Measurements from ENCODE around the gene SOX6. TPM values are rescaled to one million over a fixed set of nuclear protein-coding genes. Genes with fewer than 3 reads are reported as not detected.

SOX6 gene
- polyA plus RNA-seq, 1 donor from 2014 or later = 2.2 TPM

- Histone ChIP-seq H3K9ac (ENCODE audit: low read length) (no peak overlapping the region), H4K20me1 (ENCODE audit: insufficient read depth) (no peaks in the 10 kb centered on the region), H3K4me2 (ENCODE audit: low read length) (no peak overlapping the region), H3K79me2 (replicated peaks; ENCODE audit: insufficient read depth, low read length) (no peaks in the 10 kb centered on the region), H2AFZ (ENCODE audit: low read depth, low read length) (no peak overlapping the region), H3F3A (ENCODE audit: insufficient read depth, low read length, poor library complexity, severe bottlenecking) (no peaks in the 10 kb centered on the region), H3K36me3 (ENCODE audit: insufficient read depth, low read length) (no peaks in the 10 kb centered on the region), H3K4me3 (ENCODE audit: low read length) (no peak overlapping the region), H3K27ac (ENCODE audit: low read length) (no peak overlapping the region), H3K9me3 (ENCODE audit: low read length) (no peaks in the 10 kb centered on the region), H3K9me2 (ENCODE audit: insufficient read depth, low read length) (no peaks in the 10 kb centered on the region), H3K27me3 (ENCODE audit: insufficient read depth, low read depth, low read length) (peaks cover 4% of the 10 kb centered on the region)
- no peak for TF ChIP-seq EZH2 (IDR thresholded peaks at IDR 0.05; ENCODE audit: borderline replicate concordance, insufficient read depth, low read length, poor library complexity, severe bottlenecking)
- no peak for TF ChIP-seq RAD21 (conservative IDR thresholded peaks at IDR 0.05)
- TF ChIP-seq SMC3 (conservative IDR thresholded peaks at IDR 0.05; ENCODE audit: poor library complexity) = no peak
- no peak for TF ChIP-seq MXI1 (conservative IDR thresholded peaks at IDR 0.05; ENCODE audit: poor library complexity, severe bottlenecking)
- no peak for TF ChIP-seq TAF1 (IDR thresholded peaks at IDR 0.05; ENCODE audit: low read depth)
- no peak for TF ChIP-seq CTCF (IDR thresholded peaks at IDR 0.05; ENCODE audit: poor library complexity, severe bottlenecking)
- TF ChIP-seq, protein P1, sequence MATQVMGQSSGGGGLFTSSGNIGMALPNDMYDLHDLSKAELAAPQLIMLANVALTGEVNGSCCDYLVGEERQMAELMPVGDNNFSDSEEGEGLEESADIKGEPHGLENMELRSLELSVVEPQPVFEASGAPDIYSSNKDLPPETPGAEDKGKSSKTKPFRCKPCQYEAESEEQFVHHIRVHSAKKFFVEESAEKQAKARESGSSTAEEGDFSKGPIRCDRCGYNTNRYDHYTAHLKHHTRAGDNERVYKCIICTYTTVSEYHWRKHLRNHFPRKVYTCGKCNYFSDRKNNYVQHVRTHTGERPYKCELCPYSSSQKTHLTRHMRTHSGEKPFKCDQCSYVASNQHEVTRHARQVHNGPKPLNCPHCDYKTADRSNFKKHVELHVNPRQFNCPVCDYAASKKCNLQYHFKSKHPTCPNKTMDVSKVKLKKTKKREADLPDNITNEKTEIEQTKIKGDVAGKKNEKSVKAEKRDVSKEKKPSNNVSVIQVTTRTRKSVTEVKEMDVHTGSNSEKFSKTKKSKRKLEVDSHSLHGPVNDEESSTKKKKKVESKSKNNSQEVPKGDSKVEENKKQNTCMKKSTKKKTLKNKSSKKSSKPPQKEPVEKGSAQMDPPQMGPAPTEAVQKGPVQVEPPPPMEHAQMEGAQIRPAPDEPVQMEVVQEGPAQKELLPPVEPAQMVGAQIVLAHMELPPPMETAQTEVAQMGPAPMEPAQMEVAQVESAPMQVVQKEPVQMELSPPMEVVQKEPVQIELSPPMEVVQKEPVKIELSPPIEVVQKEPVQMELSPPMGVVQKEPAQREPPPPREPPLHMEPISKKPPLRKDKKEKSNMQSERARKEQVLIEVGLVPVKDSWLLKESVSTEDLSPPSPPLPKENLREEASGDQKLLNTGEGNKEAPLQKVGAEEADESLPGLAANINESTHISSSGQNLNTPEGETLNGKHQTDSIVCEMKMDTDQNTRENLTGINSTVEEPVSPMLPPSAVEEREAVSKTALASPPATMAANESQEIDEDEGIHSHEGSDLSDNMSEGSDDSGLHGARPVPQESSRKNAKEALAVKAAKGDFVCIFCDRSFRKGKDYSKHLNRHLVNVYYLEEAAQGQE (IDR thresholded peaks at IDR 0.05; ENCODE audit: borderline replicate concordance) = no peak
Measured at GRCh38 chr11:16182553-16182952, 173.8 kb downstream of the SOX6 start.

DNA sequence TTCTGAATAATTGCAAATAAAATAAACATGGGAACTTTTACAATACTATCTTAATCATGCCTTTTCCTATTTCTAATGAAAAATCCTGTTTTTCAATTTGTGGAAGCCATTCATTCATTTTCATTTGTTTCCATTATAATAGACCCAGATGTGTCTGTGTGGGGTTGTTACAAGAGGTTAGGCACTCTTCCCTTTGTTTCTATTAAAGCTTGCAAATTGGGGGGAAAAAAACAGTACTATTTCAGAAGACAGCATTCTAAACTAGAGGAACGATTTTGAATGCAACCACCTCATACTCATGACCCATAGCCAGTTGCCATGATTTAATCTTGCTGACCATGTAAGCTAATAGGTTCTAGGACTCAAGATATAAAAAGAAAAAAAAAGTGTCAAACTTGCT is 175.5 kb downstream of the SOX6 start:
- no peaks in the 10 kb centered on the region for H4K20me1 ChIP-seq (ENCODE audit: insufficient read depth)
- H3K9me2 ChIP-seq (ENCODE audit: insufficient read depth, low read length) = no peaks in the 10 kb centered on the region
- H3F3A ChIP-seq (ENCODE audit: insufficient read depth, low read length, poor library complexity, severe bottlenecking) = no peaks in the 10 kb centered on the region
- no peak overlapping the region for H2AFZ ChIP-seq (ENCODE audit: low read depth, low read length)
- no peaks in the 10 kb centered on the region for H3K36me3 ChIP-seq (ENCODE audit: insufficient read depth, low read length)
- no peak overlapping the region for H3K4me2 ChIP-seq (ENCODE audit: low read length)
- no peak overlapping the region for H3K9ac ChIP-seq (ENCODE audit: low read length)
- H3K4me3 ChIP-seq (ENCODE audit: low read length) = no peak overlapping the region
- no peaks in the 10 kb centered on the region for H3K79me2 ChIP-seq (replicated peaks; ENCODE audit: insufficient read depth, low read length)
- H3K9me3 ChIP-seq (ENCODE audit: low read length) = no peaks in the 10 kb centered on the region
- no peak overlapping the region for H3K27ac ChIP-seq (ENCODE audit: low read length)
- TF ChIP-seq, protein P1 (IDR thresholded peaks at IDR 0.05; ENCODE audit: borderline replicate concordance) = no peak
- TF ChIP-seq RAD21 (conservative IDR thresholded peaks at IDR 0.05) (no peak), SMC3 (conservative IDR thresholded peaks at IDR 0.05; ENCODE audit: poor library complexity) (no peak), EZH2 (IDR thresholded peaks at IDR 0.05; ENCODE audit: borderline replicate concordance, insufficient read depth, low read length, poor library complexity, severe bottlenecking) (no peak), EP300 (conservative IDR thresholded peaks at IDR 0.05; ENCODE audit: poor library complexity, severe bottlenecking) (no peak), POLR2AphosphoS5 (IDR thresholded peaks at IDR 0.05) (no peak), CTCF (IDR thresholded peaks at IDR 0.05; ENCODE audit: poor library complexity, severe bottlenecking) (no peak), TAF1 (IDR thresholded peaks at IDR 0.05; ENCODE audit: low read depth) (no peak), MXI1 (conservative IDR thresholded peaks at IDR 0.05; ENCODE audit: poor library complexity, severe bottlenecking) (no peak)
- peaks cover 4% of the 10 kb centered on the region for H3K27me3 ChIP-seq (ENCODE audit: insufficient read depth, low read depth, low read length)
